DMS 273 (cell line): ENCODE measurements around the gene CDHR5.

Source experiments
- DNase-seq: peaks from one replicate; lab custom pipeline; 2025; ENCODE audit not compliant: unreplicated experiment; lab: John Stamatoyannopoulos, UW

CDHR5 gene

GRCh38 chr11:611001-611996, 13.5 kb downstream of the CDHR5 start:
- DNase-seq: no peak

GRCh38 chr11:610146-610801, 14.5 kb downstream of the CDHR5 start:
- no peak for DNase-seq

- no peak for DNase-seq
Measured at GRCh38 chr11:609341-609811, 15.4 kb downstream of the CDHR5 start.

- no peak for DNase-seq
Measured at GRCh38 chr11:608791-609251, 15.9 kb downstream of the CDHR5 start.

GRCh38 chr11:607971-608659, 16.6 kb downstream of the CDHR5 start:
- DNase-seq: no peak

GRCh38 chr11:607020-607780, 17.6 kb downstream of the CDHR5 start:
- DNase-seq: no peak

GRCh38 chr11:606245-606644, 18.5 kb downstream of the CDHR5 start:
- peak; percentile 59 for DNase-seq

- no peak for DNase-seq
Measured at GRCh38 chr11:605286-606129, 19.2 kb downstream of the CDHR5 start.

- DNase-seq: no peak
Measured at GRCh38 chr11:603154-603553, 21.6 kb downstream of the CDHR5 start.

- DNase-seq: no peak
Measured at GRCh38 chr11:601573-602245, 23.0 kb downstream of the CDHR5 start.

- no peak for DNase-seq
Measured at GRCh38 chr11:598005-598680, 26.6 kb downstream of the CDHR5 start.

- no peak for DNase-seq
Measured at GRCh38 chr11:597166-597725, 27.5 kb downstream of the CDHR5 start.

- DNase-seq: no peak
Measured at GRCh38 chr11:596374-596773, 28.4 kb downstream of the CDHR5 start.

- DNase-seq: no peak
Measured at GRCh38 chr11:595400-595799, 29.4 kb downstream of the CDHR5 start.

- no peak for DNase-seq
Measured at GRCh38 chr11:593347-593746, 31.4 kb downstream of the CDHR5 start.

- DNase-seq: no peak
Measured at GRCh38 chr11:592918-593317, 31.8 kb downstream of the CDHR5 start.

GRCh38 chr11:592501-592900, 32.3 kb downstream of the CDHR5 start:
- no peak for DNase-seq

GRCh38 chr11:590997-591396, 33.8 kb downstream of the CDHR5 start:
- DNase-seq: no peak
